ENCODE results near the gene GPATCH3. TPM values are rescaled to one million over a fixed set of nuclear protein-coding genes. Genes with fewer than 3 reads are reported as not detected.

GPATCH3 gene
- total and polyA plus RNA-seq, 2 of the 4 experiments (the other 2 are of a cell fraction), result 5.2 to 8.0 TPM

GRCh38 chr1:26945138-26945537 is 44.9 kb upstream of the GPATCH3 start:
- H3K9me3 ChIP-seq (ENCODE audit: control insufficient read depth, insufficient read depth, low read length), result no peaks in the 10 kb centered on the region
- intact Hi-C loops (cut with micrococcal nuclease) (no loop called here), in situ Hi-C loops (cut with MboI; ENCODE audit: low sequenced_read_pairs) (no loop called here), dilution Hi-C loops (cut with HindIII; ENCODE audit: low sequenced_read_pairs, unreplicated experiment) (no loop called here)
- H4K20me1 ChIP-seq (ENCODE audit: insufficient read depth, low read length), result no peaks in the 10 kb centered on the region; the same call in 1 of the 2 replicates
- peaks cover 47% of the 10 kb centered on the region for H3K36me3 ChIP-seq (ENCODE audit: control insufficient read depth, insufficient read depth, low read length)
- no peak overlapping the region for H2AK9ac ChIP-seq (replicated peaks; ENCODE audit: low read depth, low read length, poor library complexity)
- H4K91ac ChIP-seq (ENCODE audit: insufficient read depth, low read depth, low read length), result no peak overlapping the region
- no peak for ATAC-seq (ENCODE audit: low read depth)
- H4K5ac ChIP-seq (ENCODE audit: low read depth, low read length), result no peak overlapping the region
- POLR2A ChIA-PET (ENCODE audit: unreplicated experiment), result no interaction called here
- H3K27me3 ChIP-seq (ENCODE audit: control insufficient read depth, insufficient read depth, low read length), result no peaks in the 10 kb centered on the region
- H3K4ac ChIP-seq (ENCODE audit: low read depth, low read length), result no peak overlapping the region
- no peak overlapping the region for H3K14ac ChIP-seq (replicated peaks; ENCODE audit: low read depth, low read length)
- H2AK5ac ChIP-seq (ENCODE audit: low read depth, low read length), result no peak overlapping the region
- no peak overlapping the region for H3K4me2 ChIP-seq (ENCODE audit: low read depth, low read length)
- H3K79me1 ChIP-seq (ENCODE audit: low read depth in 1 of 2, low read length in 2 of 2), result peaks cover 5 to 13% of the 10 kb centered on the region in 2 experiments; a peak in 3 of 4 replicates
- 0 out of 2 replicates have a peak, but pooled peaks cover 4% of the 10 kb centered on the region for H3K9me1 ChIP-seq (ENCODE audit: insufficient read depth, low read length)
- no peak overlapping the region for H2AFZ ChIP-seq (replicated peaks; ENCODE audit: low read length, poor library complexity)
- CTCF ChIA-PET, result no interaction called here
- TF ChIP-seq NFE2L2 (IDR thresholded peaks at IDR 0.05; ENCODE audit: low read depth, low read length), result no peak
- no peak for TF ChIP-seq CHD1 (IDR thresholded peaks at IDR 0.05; ENCODE audit: low read depth, low read length)
- no peak for TF ChIP-seq BHLHE40 (IDR thresholded peaks at IDR 0.05; ENCODE audit: low read depth, low read length)
- TF ChIP-seq FOS (IDR thresholded peaks at IDR 0.05; ENCODE audit: low read depth, low read length), result no peak
- no peak for TF ChIP-seq MAFK (IDR thresholded peaks at IDR 0.05; ENCODE audit: low read depth, low read length)
- TF ChIP-seq POLR2A (IDR thresholded peaks at IDR 0.05; ENCODE audit: low read depth, low read length), result no peak
- no peak for TF ChIP-seq CTCF (conservative IDR thresholded peaks at IDR 0.05; ENCODE audit: low read depth, low read length)
- no peak for TF ChIP-seq ELK1 (IDR thresholded peaks at IDR 0.05; ENCODE audit: borderline replicate concordance, low read depth, low read length)
- TF ChIP-seq RCOR1 (IDR thresholded peaks at IDR 0.05; ENCODE audit: insufficient replicate concordance, low read length), result no peak
- no peak for TF ChIP-seq MXI1 (IDR thresholded peaks at IDR 0.05; ENCODE audit: borderline replicate concordance, low read depth, low read length)
- TF ChIP-seq USF2 (IDR thresholded peaks at IDR 0.05; ENCODE audit: low read depth, low read length), result no peak
- no peak for TF ChIP-seq SMC3 (IDR thresholded peaks at IDR 0.05; ENCODE audit: low read depth, low read length)
- no peak for TF ChIP-seq CEBPB (IDR thresholded peaks at IDR 0.05; ENCODE audit: low read depth, low read length)
- no peak for TF ChIP-seq RFX5 (IDR thresholded peaks at IDR 0.05; ENCODE audit: low read depth, low read length)
- TF ChIP-seq RAD21 (IDR thresholded peaks at IDR 0.05; ENCODE audit: low read length), result no peak
- TF ChIP-seq MAZ (IDR thresholded peaks at IDR 0.05; ENCODE audit: borderline replicate concordance, low read depth, low read length), result no peak
- BruUV-seq (replicated peaks), result no TSS peak
- no peak overlapping the region for H3K23ac ChIP-seq (ENCODE audit: low read depth, low read length)
- H2BK20ac ChIP-seq (ENCODE audit: low read depth, low read length), result no peak overlapping the region
- H3K56ac ChIP-seq (ENCODE audit: extremely low read depth, insufficient read depth, low read length), result no peak overlapping the region
- no CpG with 5 or more reads among the region's 2 CpGs for WGBS, 2 experiments (ENCODE audit: extremely low coverage in 2 of 2, insufficient read length in 1 of 2)
- no peak overlapping the region for H2BK15ac ChIP-seq (ENCODE audit: low read depth, low read length)
- no peak overlapping the region for H2BK5ac ChIP-seq (ENCODE audit: low read depth, low read length, poor library complexity, severe bottlenecking)
- H3K18ac ChIP-seq (ENCODE audit: low read depth, low read length), result no peak overlapping the region
- no peak for DNase-seq
- no peak overlapping the region for H4K8ac ChIP-seq (ENCODE audit: low read depth in 2 of 2, low read length in 2 of 2)
- H3K4me1 ChIP-seq (ENCODE audit: control insufficient read depth, insufficient read depth, low read length), result no peaks in the 10 kb centered on the region
- no peak overlapping the region for H3K27ac ChIP-seq (ENCODE audit: insufficient read depth, low read length)
- no peak overlapping the region for H3K4me3 ChIP-seq (ENCODE audit: insufficient read depth, low read depth, low read length)
- no peak overlapping the region for H3K9ac ChIP-seq (ENCODE audit: low read depth, low read length)
- H2BK120ac ChIP-seq (ENCODE audit: low read depth, low read length), result no peak overlapping the region

Measured in IMR-90 (cell line).